HEK293 (cell line): ENCODE measurements around the gene IGSF21.

Experiments used
- CTCF ChIP-seq: fragments of 450-650 bp; formaldehyde crosslinking; IDR thresholded peaks from 2 replicates; pipeline ENCODE4 v1.5.1; 2016; ENCODE audit warnings: missing biosample characterization, missing genetic modification characterization
- PATZ1 ChIP-seq: fragments of 450-650 bp; formaldehyde crosslinking; IDR thresholded peaks from 2 replicates; pipeline ENCODE4 v1.5.1; 2016; ENCODE audit warnings: missing biosample characterization, missing genetic modification characterization
- PRDM1 ChIP-seq: fragments of 450-650 bp; formaldehyde crosslinking; IDR thresholded peaks from 2 replicates; pipeline ENCODE4; 2016; ENCODE audit warnings: missing biosample characterization, missing genetic modification characterization
- SP2 ChIP-seq: fragments of 450-650 bp; formaldehyde crosslinking; IDR thresholded peaks from 2 replicates; pipeline ENCODE4 v1.5.1; 2016; ENCODE audit warnings: missing biosample characterization, missing genetic modification characterization
- ZBTB17 ChIP-seq: fragments of 450-650 bp; formaldehyde crosslinking; IDR thresholded peaks from 2 replicates; pipeline ENCODE4 v1.5.1; 2016; ENCODE audit warnings: missing biosample characterization, missing genetic modification characterization
- ZBTB21 ChIP-seq: fragments of 450-650 bp; formaldehyde crosslinking; IDR thresholded peaks from 2 replicates; pipeline ENCODE4 v1.5.1; 2017; ENCODE audit warnings: missing biosample characterization, missing genetic modification characterization
- ZBTB7A ChIP-seq: fragments of 450-650 bp; formaldehyde crosslinking; IDR thresholded peaks from 2 replicates; pipeline ENCODE4 v1.5.1; 2016; ENCODE audit warnings: low read depth, missing biosample characterization, missing genetic modification characterization
- ZNF133 ChIP-seq: fragments of 450-650 bp; formaldehyde crosslinking; IDR thresholded peaks from 2 replicates; pipeline ENCODE4 v1.5.1; 2016; ENCODE audit warnings: missing biosample characterization, missing genetic modification characterization
- ZNF155 ChIP-seq: fragments of 450-650 bp; formaldehyde crosslinking; IDR thresholded peaks from 2 replicates; pipeline ENCODE4 v1.5.1; 2016; ENCODE audit warnings: missing biosample characterization, missing genetic modification characterization
- ZNF324 ChIP-seq: fragments of 450-650 bp; formaldehyde crosslinking; IDR thresholded peaks from 2 replicates; pipeline ENCODE4 v1.5.1; 2016; ENCODE audit warnings: missing biosample characterization, missing genetic modification characterization
- ZNF585B ChIP-seq: fragments of 450-650 bp; formaldehyde crosslinking; IDR thresholded peaks from 2 replicates; pipeline ENCODE4 v1.5.1; 2016; ENCODE audit warnings: missing biosample characterization, missing genetic modification characterization
- TF ChIP-seq, protein P1 (sequence below): sonication (generic); formaldehyde crosslinking; IDR thresholded peaks from 2 replicates; pipeline ENCODE4 v1.8.1; 2022; ENCODE audit warnings: mild to moderate bottlenecking, moderate library complexity, missing genetic modification reagents
- TF ChIP-seq, protein P2 (sequence below): fragments of 450-650 bp; formaldehyde crosslinking; conservative IDR thresholded peaks from 2 replicates; pipeline ENCODE4 v1.5.1; 2016; ENCODE audit warnings: low read depth, missing biosample characterization, missing genetic modification characterization
- TF ChIP-seq, protein P3 (sequence below): fragments of 450-650 bp; formaldehyde crosslinking; IDR thresholded peaks from 2 replicates; pipeline ENCODE4 v1.5.1; 2016; ENCODE audit warnings: missing biosample characterization, missing genetic modification characterization

GRCh38 chr1:18142969-18143368 lies 35.4 kb downstream of the IGSF21 start:
- TF ChIP-seq, protein P1, sequence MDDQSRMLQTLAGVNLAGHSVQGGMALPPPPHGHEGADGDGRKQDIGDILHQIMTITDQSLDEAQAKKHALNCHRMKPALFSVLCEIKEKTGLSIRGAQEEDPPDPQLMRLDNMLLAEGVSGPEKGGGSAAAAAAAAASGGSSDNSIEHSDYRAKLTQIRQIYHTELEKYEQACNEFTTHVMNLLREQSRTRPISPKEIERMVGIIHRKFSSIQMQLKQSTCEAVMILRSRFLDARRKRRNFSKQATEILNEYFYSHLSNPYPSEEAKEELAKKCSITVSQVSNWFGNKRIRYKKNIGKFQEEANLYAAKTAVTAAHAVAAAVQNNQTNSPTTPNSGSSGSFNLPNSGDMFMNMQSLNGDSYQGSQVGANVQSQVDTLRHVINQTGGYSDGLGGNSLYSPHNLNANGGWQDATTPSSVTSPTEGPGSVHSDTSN, result no peak
- TF ChIP-seq CTCF (tag by site-specific recombination) (no peak), ZBTB17 (no peak), SP2 (tag by site-specific recombination) (no peak), PATZ1 (no peak), PRDM1 (no peak), ZNF133 (tag by site-specific recombination) (no peak), ZNF585B (tag by site-specific recombination) (no peak), ZNF324 (tag by site-specific recombination) (no peak), ZBTB21 (tag by site-specific recombination) (no peak), ZBTB7A (tag by site-specific recombination) (no peak), ZNF155 (tag by site-specific recombination) (no peak)
- TF ChIP-seq, protein P2, sequence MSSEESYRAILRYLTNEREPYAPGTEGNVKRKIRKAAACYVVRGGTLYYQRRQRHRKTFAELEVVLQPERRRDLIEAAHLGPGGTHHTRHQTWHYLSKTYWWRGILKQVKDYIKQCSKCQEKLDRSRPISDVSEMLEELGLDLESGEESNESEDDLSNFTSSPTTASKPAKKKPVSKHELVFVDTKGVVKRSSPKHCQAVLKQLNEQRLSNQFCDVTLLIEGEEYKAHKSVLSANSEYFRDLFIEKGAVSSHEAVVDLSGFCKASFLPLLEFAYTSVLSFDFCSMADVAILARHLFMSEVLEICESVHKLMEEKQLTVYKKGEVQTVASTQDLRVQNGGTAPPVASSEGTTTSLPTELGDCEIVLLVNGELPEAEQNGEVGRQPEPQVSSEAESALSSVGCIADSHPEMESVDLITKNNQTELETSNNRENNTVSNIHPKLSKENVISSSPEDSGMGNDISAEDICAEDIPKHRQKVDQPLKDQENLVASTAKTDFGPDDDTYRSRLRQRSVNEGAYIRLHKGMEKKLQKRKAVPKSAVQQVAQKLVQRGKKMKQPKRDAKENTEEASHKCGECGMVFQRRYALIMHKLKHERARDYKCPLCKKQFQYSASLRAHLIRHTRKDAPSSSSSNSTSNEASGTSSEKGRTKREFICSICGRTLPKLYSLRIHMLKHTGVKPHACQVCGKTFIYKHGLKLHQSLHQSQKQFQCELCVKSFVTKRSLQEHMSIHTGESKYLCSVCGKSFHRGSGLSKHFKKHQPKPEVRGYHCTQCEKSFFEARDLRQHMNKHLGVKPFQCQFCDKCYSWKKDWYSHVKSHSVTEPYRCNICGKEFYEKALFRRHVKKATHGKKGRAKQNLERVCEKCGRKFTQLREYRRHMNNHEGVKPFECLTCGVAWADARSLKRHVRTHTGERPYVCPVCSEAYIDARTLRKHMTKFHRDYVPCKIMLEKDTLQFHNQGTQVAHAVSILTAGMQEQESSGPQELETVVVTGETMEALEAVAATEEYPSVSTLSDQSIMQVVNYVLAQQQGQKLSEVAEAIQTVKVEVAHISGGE, result no peak
- TF ChIP-seq, protein P3, sequence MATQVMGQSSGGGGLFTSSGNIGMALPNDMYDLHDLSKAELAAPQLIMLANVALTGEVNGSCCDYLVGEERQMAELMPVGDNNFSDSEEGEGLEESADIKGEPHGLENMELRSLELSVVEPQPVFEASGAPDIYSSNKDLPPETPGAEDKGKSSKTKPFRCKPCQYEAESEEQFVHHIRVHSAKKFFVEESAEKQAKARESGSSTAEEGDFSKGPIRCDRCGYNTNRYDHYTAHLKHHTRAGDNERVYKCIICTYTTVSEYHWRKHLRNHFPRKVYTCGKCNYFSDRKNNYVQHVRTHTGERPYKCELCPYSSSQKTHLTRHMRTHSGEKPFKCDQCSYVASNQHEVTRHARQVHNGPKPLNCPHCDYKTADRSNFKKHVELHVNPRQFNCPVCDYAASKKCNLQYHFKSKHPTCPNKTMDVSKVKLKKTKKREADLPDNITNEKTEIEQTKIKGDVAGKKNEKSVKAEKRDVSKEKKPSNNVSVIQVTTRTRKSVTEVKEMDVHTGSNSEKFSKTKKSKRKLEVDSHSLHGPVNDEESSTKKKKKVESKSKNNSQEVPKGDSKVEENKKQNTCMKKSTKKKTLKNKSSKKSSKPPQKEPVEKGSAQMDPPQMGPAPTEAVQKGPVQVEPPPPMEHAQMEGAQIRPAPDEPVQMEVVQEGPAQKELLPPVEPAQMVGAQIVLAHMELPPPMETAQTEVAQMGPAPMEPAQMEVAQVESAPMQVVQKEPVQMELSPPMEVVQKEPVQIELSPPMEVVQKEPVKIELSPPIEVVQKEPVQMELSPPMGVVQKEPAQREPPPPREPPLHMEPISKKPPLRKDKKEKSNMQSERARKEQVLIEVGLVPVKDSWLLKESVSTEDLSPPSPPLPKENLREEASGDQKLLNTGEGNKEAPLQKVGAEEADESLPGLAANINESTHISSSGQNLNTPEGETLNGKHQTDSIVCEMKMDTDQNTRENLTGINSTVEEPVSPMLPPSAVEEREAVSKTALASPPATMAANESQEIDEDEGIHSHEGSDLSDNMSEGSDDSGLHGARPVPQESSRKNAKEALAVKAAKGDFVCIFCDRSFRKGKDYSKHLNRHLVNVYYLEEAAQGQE, result no peak
